C4-2B (cell line): ENCODE measurements around the gene FAU.

ENCODE experiments used
- ZFX ChIP-seq: fragments of 450-650 bp; IDR thresholded peaks from 2 replicates; pipeline ENCODE4 v1.6.1; 2017
- TF ChIP-seq, protein P1 (sequence below): fragments of 450-650 bp; conservative IDR thresholded peaks from 2 replicates; pipeline ENCODE4 v1.5.1; 2017; ENCODE audit warnings: mild to moderate bottlenecking

GRCh38 chr11:65119670-65119995 lies 2.3 kb downstream of the FAU start:
- TF ChIP-seq, protein P1, sequence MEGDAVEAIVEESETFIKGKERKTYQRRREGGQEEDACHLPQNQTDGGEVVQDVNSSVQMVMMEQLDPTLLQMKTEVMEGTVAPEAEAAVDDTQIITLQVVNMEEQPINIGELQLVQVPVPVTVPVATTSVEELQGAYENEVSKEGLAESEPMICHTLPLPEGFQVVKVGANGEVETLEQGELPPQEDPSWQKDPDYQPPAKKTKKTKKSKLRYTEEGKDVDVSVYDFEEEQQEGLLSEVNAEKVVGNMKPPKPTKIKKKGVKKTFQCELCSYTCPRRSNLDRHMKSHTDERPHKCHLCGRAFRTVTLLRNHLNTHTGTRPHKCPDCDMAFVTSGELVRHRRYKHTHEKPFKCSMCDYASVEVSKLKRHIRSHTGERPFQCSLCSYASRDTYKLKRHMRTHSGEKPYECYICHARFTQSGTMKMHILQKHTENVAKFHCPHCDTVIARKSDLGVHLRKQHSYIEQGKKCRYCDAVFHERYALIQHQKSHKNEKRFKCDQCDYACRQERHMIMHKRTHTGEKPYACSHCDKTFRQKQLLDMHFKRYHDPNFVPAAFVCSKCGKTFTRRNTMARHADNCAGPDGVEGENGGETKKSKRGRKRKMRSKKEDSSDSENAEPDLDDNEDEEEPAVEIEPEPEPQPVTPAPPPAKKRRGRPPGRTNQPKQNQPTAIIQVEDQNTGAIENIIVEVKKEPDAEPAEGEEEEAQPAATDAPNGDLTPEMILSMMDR, result no peak
- TF ChIP-seq ZFX, result no peak
